Glutamatergic neuron (in vitro differentiated cells): ENCODE measurements around the gene KCNMA1. TPM values are rescaled to one million over a fixed set of nuclear protein-coding genes. Genes with fewer than 3 reads are reported as not detected.

Source experiments
- DNase-seq: peaks from one replicate; pipeline ENCODE4 v3.0.0; 2022
- H3K27ac Mint-ChIP-seq: one replicate; pipeline ENCODE4 v1.8.0; 2020; ENCODE audit warnings: mild to moderate bottlenecking, mixed read lengths, inconsistent platforms; ENCODE audit not compliant: unreplicated experiment
- H3K27me3 Mint-ChIP-seq: one replicate; pipeline ENCODE4 v1.8.0; 2020; ENCODE audit warnings: mild to moderate bottlenecking, moderate library complexity, mixed read lengths, inconsistent platforms; ENCODE audit not compliant: unreplicated experiment
- H3K36me3 Mint-ChIP-seq: one replicate; pipeline ENCODE4 v1.8.0; 2020; ENCODE audit warnings: mild to moderate bottlenecking, mixed read lengths, inconsistent platforms; ENCODE audit not compliant: unreplicated experiment
- H3K4me1 Mint-ChIP-seq: one replicate; pipeline ENCODE4 v1.8.0; 2020; ENCODE audit warnings: mild to moderate bottlenecking, low read depth, mixed read lengths, inconsistent platforms; ENCODE audit not compliant: unreplicated experiment
- H3K4me3 Mint-ChIP-seq: one replicate; pipeline ENCODE4 v1.8.0; 2020; ENCODE audit warnings: mild to moderate bottlenecking, mixed read lengths, inconsistent platforms; ENCODE audit not compliant: unreplicated experiment
- H3K9me3 Mint-ChIP-seq: one replicate; pipeline ENCODE4 v1.8.0; 2020; ENCODE audit warnings: mild to moderate bottlenecking, moderate library complexity, mixed read lengths, inconsistent platforms; ENCODE audit not compliant: unreplicated experiment
- total RNA-seq: library from RNA; stranded (reverse); fragmentation: NEBNext Ultra II Directional; extraction: Animal tissue kit (Norgen Biotek cat#: 25700); gene quantifications from one replicate; pipeline ENCODE4 v1.2.1, GENCODE V29; 2021; ENCODE audit not compliant: unreplicated experiment
- TF ChIP-seq, protein P1 (sequence below): fragments of 200-600 bp; sonication (generic); IDR thresholded peaks from one replicate; pipeline ENCODE4 v1.5.0; 2021; ENCODE audit not compliant: partially characterized antibody, unreplicated experiment

Gene KCNMA1
- total RNA-seq, 1 donor from 2014 or later = 3.2 TPM

DNA sequence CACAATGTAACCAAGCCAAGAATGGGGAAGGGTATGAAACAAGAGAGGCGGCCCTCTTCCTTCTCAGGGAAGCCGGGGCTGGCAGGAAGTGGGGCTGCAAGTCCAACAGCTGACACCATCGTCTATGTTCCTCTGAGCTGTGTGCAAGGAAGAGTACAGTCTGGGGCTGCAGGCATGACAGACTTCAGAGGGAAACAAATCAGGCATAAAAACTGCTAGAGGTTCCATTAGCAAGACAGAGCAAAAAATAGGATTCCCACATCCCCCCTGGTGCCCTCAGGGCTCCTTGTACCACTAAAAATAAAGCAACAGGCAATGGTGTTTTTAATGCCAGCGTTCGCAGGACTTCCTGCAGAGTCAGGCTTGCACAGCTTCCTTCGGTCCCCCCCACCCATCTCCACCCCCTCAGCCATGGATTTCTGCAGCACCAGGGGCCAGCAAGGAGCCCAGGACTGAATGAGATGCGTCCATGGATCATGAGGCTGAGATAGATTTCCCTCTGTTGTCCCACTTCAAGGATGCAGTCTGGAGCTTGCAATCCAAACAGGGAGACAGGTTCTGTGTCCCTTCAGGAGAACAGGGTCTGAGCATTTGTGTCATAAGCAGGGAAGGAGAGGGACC is 34.6 kb downstream of the KCNMA1 start:
- no peak overlapping the region for H3K4me3 Mint-ChIP-seq
- peaks cover 1% of the 10 kb centered on the region for H3K9me3 Mint-ChIP-seq
- TF ChIP-seq, protein P1, sequence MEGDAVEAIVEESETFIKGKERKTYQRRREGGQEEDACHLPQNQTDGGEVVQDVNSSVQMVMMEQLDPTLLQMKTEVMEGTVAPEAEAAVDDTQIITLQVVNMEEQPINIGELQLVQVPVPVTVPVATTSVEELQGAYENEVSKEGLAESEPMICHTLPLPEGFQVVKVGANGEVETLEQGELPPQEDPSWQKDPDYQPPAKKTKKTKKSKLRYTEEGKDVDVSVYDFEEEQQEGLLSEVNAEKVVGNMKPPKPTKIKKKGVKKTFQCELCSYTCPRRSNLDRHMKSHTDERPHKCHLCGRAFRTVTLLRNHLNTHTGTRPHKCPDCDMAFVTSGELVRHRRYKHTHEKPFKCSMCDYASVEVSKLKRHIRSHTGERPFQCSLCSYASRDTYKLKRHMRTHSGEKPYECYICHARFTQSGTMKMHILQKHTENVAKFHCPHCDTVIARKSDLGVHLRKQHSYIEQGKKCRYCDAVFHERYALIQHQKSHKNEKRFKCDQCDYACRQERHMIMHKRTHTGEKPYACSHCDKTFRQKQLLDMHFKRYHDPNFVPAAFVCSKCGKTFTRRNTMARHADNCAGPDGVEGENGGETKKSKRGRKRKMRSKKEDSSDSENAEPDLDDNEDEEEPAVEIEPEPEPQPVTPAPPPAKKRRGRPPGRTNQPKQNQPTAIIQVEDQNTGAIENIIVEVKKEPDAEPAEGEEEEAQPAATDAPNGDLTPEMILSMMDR = no peak
- peaks cover 7% of the 10 kb centered on the region for H3K4me1 Mint-ChIP-seq
- H3K36me3 Mint-ChIP-seq = no peaks in the 10 kb centered on the region
- H3K27me3 Mint-ChIP-seq = peaks cover 2% of the 10 kb centered on the region
- H3K27ac Mint-ChIP-seq = no peak overlapping the region
- DNase-seq = no peak

DNA sequence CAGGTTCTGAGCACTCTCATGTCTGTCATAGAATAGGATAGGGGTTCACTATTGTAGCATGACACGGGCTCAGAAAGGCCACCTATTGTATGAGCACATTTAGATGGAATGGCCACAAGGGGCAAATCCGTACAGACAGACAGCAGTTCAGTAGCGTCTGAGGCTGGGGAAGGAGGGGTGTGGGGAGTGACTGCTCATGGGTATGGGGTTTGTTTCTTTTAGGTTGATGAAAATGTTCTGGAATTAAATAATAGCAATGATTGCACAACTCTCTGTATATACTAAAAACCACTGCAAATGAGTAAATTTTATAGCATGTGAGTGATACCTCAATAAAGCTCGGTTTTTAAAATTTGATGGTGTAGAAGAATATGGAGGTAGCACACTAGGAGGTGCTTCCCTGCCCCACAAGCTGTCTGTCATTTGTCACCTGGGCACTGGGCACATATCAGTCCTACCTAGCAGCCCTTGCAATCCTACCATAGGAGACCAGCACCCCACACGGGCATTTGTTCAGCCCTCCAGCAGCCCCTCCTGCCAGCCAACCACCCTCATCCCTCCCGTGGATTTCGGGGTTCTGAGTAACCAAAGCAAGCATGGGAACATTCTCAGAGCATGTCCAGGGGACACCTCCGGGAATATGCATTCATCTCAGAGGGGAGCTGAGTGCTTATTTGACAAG is 35.2 kb downstream of the KCNMA1 start:
- H3K27me3 Mint-ChIP-seq = no peaks in the 10 kb centered on the region
- DNase-seq = no peak
- no peak overlapping the region for H3K27ac Mint-ChIP-seq
- peaks cover 7% of the 10 kb centered on the region for H3K4me1 Mint-ChIP-seq
- H3K36me3 Mint-ChIP-seq = peaks cover 3% of the 10 kb centered on the region
- H3K4me3 Mint-ChIP-seq = no peak overlapping the region
- TF ChIP-seq, protein P1 = no peak
- H3K9me3 Mint-ChIP-seq = peaks cover 1% of the 10 kb centered on the region

DNA sequence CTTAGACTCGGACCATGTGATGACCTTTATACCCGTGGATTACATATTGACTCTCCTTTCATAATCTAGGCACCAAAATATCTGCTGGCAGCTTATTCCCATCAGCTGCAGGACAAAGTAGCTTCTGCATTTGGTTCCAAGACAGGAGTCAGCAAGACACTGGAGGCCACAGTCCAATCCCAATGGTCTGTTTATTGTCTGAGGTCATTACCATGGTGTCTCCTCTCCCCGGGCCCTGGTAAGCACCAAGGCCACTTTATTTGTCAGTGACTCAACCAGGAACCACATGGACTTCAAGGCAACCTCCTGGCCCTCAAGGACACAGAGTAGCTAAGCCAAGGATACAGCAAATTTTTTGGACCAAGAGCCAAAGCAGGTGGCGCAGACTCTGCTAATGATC is 36.1 kb downstream of the KCNMA1 start:
- DNase-seq = no peak
- no peak overlapping the region for H3K27ac Mint-ChIP-seq
- H3K4me1 Mint-ChIP-seq = peaks cover 7% of the 10 kb centered on the region
- peaks cover 1% of the 10 kb centered on the region for H3K9me3 Mint-ChIP-seq
- H3K27me3 Mint-ChIP-seq = no peaks in the 10 kb centered on the region
- TF ChIP-seq, protein P1 = no peak
- peaks cover 3% of the 10 kb centered on the region for H3K36me3 Mint-ChIP-seq
- no peak overlapping the region for H3K4me3 Mint-ChIP-seq

DNA sequence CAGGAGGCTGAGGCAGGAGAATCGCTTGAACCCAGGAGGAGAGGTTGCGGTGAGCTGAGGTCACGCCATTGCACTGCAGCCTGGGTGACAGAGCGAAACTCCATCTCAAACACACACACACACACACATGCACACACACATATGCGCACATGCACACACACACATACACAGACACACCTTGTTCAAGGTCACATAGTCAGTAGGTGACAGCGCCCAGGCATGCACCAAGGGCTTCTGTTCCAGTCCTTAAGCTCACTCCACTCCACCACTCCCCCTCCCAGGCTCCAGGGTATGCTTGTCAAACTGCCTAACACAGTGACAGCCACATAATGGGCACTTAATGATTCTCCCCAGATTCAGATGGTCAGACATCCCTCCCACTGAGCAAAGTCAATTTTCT is 37.0 kb downstream of the KCNMA1 start:
- TF ChIP-seq, protein P1 = no peak
- H3K4me3 Mint-ChIP-seq = no peak overlapping the region
- DNase-seq = no peak
- no peak overlapping the region for H3K27ac Mint-ChIP-seq
- H3K9me3 Mint-ChIP-seq = peaks cover 1% of the 10 kb centered on the region
- peaks cover 7% of the 10 kb centered on the region for H3K4me1 Mint-ChIP-seq
- H3K27me3 Mint-ChIP-seq = peaks cover 2% of the 10 kb centered on the region
- peaks cover 3% of the 10 kb centered on the region for H3K36me3 Mint-ChIP-seq

DNA sequence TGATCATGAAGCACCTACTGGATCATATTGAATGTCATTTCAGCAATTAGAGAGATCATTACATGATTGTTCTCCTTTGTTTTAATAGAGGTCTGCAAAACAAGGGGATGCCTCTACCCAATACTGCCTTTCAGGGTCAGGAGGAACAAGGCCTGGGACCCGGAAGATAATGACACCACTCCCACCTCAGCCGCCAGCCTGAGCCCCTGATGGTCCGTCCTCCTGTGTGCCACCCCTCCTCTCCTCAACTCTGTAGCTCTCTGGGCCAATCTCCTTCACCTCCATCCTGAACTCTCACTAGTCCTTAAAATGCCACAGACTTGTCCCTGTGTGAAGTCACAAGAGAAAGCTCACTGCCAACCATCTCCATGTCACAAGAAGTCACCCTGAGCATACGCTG is 38.0 kb downstream of the KCNMA1 start:
- Mint-ChIP-seq H3K27me3 (peaks cover 2% of the 10 kb centered on the region), H3K36me3 (peaks cover 3% of the 10 kb centered on the region), H3K4me1 (peaks cover 7% of the 10 kb centered on the region), H3K27ac (no peak overlapping the region), H3K4me3 (no peak overlapping the region), H3K9me3 (peaks cover 1% of the 10 kb centered on the region)
- no peak for DNase-seq
- TF ChIP-seq, protein P1 = no peak
